SW480 (cell line): Measurements from ENCODE around the gene CCNG1.

Experiments used
- DNase-seq: peaks from one replicate; pipeline ENCODE4 v3.0.0-alpha.2; 2016; ENCODE audit warnings: low spot score

Gene CCNG1

GRCh38 chr5:163489745-163490075 lies 52.3 kb downstream of the CCNG1 start:
- no peak for DNase-seq
